IPS-15b (cell line): ENCODE measurements around the gene GNPTG.

Experiments
- H3K27me3 ChIP-seq: one replicate; pipeline ENCODE4 v1.6.1; 2013; ENCODE audit warnings: low read length; ENCODE audit not compliant: control insufficient read depth, insufficient read depth
- H3K36me3 ChIP-seq: one replicate; pipeline ENCODE4 v1.6.1; 2013; ENCODE audit warnings: low read length; ENCODE audit not compliant: control insufficient read depth, insufficient read depth
- H3K4me1 ChIP-seq: one replicate; pipeline ENCODE4 v1.6.1; 2013; ENCODE audit warnings: mild to moderate bottlenecking, low read length; ENCODE audit not compliant: control insufficient read depth, insufficient read depth
- H3K4me3 ChIP-seq: one replicate; pipeline ENCODE4 v1.5.1; 2013; ENCODE audit warnings: low read depth, low read length
- H3K9ac ChIP-seq: one replicate; pipeline ENCODE4 v1.6.1; 2013; ENCODE audit warnings: low read depth, mild to moderate bottlenecking, low read length
- H3K9me3 ChIP-seq: one replicate; pipeline ENCODE4 v1.6.1; 2013; ENCODE audit warnings: mild to moderate bottlenecking, low read length; ENCODE audit not compliant: control insufficient read depth, insufficient read depth

The GNPTG gene

GRCh38 chr16:1357906-1358566, 6.3 kb downstream of the GNPTG start:
- no peak overlapping the region for H3K4me3 ChIP-seq
- H3K27me3 ChIP-seq: no peaks in the 10 kb centered on the region
- peaks cover 12% of the 10 kb centered on the region for H3K36me3 ChIP-seq
- no peaks in the 10 kb centered on the region for H3K9me3 ChIP-seq
- H3K9ac ChIP-seq: no peak overlapping the region
- no peaks in the 10 kb centered on the region for H3K4me1 ChIP-seq

DNA sequence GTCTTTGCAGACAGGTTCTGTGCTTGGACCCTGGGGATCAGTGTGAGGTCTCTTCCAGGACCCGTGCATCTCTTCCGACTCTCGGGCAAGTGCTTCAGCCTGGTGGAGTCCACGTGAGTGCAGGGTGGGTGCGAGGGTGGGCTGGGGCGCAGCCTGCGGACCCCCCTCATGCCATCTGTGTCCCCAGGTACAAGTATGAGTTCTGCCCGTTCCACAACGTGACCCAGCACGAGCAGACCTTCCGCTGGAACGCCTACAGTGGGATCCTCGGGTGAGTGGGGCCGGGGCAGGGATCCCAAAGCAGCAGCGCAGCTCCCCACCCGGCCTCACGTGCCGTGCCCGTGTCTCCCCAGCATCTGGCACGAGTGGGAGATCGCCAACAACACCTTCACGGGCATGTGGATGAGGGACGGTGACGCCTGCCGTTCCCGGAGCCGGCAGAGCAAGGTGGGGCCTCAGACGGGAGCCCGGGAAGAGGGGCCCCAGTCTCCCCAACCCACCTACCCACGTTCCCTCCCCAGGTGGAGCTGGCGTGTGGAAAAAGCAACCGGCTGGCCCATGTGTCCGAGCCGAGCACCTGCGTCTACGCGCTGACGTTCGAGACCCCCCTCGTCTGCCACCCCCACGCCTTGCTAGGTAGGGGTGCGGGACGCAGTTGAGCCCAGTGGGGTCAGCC, 10.1 kb downstream of the GNPTG start:
- no peak overlapping the region for H3K9ac ChIP-seq
- peaks cover 38% of the 10 kb centered on the region for H3K36me3 ChIP-seq
- no peaks in the 10 kb centered on the region for H3K9me3 ChIP-seq
- H3K4me1 ChIP-seq: no peaks in the 10 kb centered on the region
- H3K4me3 ChIP-seq: no peak overlapping the region
- no peaks in the 10 kb centered on the region for H3K27me3 ChIP-seq

DNA sequence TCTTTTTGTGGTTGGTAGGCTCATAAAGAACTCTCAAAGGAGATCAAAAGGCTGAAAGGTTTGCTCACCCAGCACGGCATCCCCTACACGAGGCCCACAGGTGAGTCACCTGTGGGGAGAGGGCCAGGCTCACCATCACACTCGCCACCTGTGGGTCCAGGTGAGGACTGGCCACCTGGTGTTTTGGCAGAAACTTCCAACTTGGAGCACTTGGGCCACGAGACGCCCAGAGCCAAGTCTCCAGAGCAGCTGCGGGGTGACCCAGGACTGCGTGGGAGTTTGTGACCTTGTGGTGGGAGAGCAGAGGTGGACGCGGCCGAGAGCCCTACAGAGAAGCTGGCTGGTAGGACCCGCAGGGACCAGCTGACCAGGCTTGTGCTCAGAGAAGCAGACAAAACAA, 11.1 kb downstream of the GNPTG start:
- Histone ChIP-seq H3K4me3 (no peak overlapping the region), H3K36me3 (peaks cover 41% of the 10 kb centered on the region), H3K27me3 (no peaks in the 10 kb centered on the region), H3K4me1 (no peaks in the 10 kb centered on the region), H3K9me3 (no peaks in the 10 kb centered on the region), H3K9ac (no peak overlapping the region)

GRCh38 chr16:1363501-1364041, 11.8 kb downstream of the GNPTG start:
- Histone ChIP-seq H3K36me3 (peaks cover 41% of the 10 kb centered on the region), H3K4me1 (no peaks in the 10 kb centered on the region), H3K27me3 (no peaks in the 10 kb centered on the region), H3K9me3 (no peaks in the 10 kb centered on the region), H3K4me3 (no peak overlapping the region), H3K9ac (no peak overlapping the region)

DNA sequence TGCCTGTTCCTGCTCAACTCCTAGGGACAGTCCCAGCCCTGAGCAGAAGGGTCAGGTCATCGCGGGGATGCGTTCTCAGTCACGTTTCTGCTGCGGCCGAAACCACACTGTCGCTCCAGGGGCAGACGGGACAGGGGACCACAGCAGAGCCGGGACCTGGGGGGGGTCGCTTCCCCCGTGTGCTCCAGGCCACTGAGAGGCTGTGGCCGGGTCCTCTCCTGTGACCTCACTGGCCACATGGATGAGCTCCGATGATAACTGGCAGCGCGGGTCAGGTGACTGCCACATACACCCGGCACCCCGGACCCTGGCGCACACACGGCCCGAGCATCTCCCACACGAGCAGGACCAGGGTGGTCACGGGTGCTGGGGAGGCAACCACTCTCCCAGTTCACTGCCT, 12.8 kb downstream of the GNPTG start:
- peaks cover 41% of the 10 kb centered on the region for H3K36me3 ChIP-seq
- H3K4me3 ChIP-seq: no peak overlapping the region
- H3K27me3 ChIP-seq: no peaks in the 10 kb centered on the region
- no peaks in the 10 kb centered on the region for H3K4me1 ChIP-seq
- no peak overlapping the region for H3K9ac ChIP-seq
- no peaks in the 10 kb centered on the region for H3K9me3 ChIP-seq

DNA sequence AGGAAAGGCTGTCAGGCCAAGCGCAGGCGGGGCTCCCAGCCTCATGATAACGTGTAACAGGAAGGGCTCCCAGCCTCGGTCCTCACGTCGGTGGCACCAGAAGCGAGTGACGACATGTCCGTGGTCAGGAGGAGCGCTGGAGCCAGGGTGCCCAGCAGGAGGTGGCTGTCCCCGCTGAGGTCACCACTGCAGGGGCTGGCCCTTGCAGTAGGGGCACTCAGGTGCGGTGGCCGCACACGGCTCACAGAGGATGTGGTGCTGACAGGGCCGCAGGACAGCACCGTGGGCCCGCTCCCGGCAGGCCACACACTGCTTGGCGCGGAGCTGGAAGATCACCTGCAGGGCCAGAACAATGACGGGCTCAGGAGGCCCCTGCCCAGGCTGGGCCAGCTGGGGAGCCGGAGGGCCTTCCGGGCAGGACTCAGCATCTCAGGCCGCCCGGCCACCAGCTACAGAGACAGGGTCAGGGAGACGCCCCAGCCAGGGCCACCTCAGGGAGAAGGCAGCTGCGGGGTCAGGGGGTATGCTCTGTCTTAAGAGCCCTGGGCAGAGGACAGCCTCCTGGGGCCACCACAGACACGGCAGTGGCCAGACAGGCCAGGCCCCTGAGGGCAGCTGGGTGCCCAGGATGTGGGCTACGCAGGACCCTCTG, 14.5 kb downstream of the GNPTG start:
- Histone ChIP-seq H3K36me3 (peaks cover 45% of the 10 kb centered on the region), H3K4me1 (no peaks in the 10 kb centered on the region), H3K4me3 (no peak overlapping the region), H3K27me3 (no peaks in the 10 kb centered on the region), H3K9ac (no peak overlapping the region), H3K9me3 (no peaks in the 10 kb centered on the region)

GRCh38 chr16:1366712-1367299, 15.1 kb downstream of the GNPTG start:
- peaks cover 44% of the 10 kb centered on the region for H3K36me3 ChIP-seq

DNA sequence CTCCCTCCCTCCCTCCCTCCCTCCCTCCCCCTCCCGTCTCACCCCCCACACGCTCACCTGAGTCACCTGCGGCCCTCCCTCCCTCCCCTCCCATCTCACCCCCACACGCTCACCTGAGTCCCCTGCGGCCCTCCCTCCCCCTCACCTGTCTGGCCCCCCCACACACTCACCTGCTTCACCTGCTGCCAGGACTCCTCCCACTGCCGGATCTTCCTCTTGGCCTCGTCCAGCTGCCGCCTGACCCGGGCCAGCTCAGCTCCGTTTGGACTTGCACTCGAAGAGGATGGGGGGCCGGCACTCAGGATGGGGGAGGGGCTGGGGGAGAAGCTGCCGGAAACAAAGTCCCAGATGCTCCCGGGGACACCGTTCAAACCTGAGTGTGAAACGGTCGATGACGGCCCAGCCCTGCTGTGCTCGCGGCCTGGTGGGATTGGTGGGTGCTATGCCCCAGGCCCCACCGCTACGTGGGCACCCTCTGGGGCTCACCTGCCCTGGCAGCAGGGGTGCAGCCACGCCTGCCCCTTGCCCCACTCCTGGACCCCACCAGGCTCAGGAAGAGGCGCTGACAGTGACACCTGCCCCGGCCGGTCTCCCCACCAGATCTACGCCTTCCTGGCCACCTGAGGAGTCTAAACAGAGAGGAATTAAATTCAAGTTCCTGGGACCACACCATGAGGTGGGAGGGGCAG, 15.9 kb downstream of the GNPTG start:
- Histone ChIP-seq H3K27me3 (no peaks in the 10 kb centered on the region), H3K4me3 (no peak overlapping the region), H3K9me3 (no peaks in the 10 kb centered on the region), H3K9ac (no peak overlapping the region), H3K36me3 (peaks cover 36% of the 10 kb centered on the region), H3K4me1 (no peaks in the 10 kb centered on the region)

More at GRCh38 chr16:1366712-1367299, 15.1 kb downstream of the GNPTG start:
- Histone ChIP-seq H3K27me3 (no peaks in the 10 kb centered on the region), H3K4me3 (no peak overlapping the region), H3K4me1 (no peaks in the 10 kb centered on the region), H3K9me3 (no peaks in the 10 kb centered on the region), H3K9ac (no peak overlapping the region)

DNA sequence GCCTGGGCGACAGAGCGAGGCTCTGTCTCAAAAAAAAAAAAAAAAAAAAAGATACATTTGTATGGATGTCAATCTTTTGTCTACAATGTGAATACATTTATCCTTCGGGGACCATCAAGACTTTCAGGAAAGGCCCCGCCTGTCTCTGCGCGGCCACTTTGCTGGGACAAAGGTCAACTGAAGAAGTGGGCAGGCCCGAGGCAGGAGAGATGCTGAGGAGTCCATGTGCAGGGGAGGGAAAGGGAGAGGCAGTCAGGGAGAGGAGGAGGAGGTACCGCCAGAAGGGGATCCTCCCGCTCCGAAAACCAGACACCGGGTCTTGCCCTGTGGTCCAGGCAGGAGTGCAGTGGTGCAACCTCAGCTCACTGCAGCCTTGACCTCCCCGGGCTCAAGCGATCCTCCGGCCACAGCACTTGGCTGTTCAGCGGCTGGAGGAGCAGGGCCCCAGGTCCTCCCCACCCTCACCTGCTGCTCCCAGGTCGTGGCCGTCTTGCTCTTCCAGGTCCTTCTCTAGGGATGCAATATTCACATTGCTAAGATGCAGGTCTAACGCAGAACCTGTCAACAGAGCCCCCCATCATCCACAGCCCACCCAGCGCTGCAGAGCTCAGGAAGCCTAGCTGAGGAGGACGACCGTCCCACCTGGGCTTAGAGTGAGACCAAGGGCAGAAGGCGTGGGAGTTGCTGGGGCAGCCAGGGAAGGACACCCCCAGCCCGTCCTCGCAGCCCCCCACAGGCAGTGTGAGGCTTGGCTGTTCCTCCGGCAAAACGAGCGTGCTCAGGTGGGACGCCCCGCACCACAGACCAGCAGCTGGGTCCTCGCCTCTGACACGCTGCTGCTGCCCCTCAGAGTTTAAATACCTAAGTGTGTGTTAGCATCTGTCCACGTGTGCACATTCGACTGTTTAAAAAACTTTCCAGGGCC, 19.6 kb downstream of the GNPTG start:
- H3K4me3 ChIP-seq: no peak overlapping the region
- no peak overlapping the region for H3K9ac ChIP-seq
- peaks cover 23% of the 10 kb centered on the region for H3K36me3 ChIP-seq
- H3K9me3 ChIP-seq: no peaks in the 10 kb centered on the region
- H3K4me1 ChIP-seq: no peaks in the 10 kb centered on the region
- H3K27me3 ChIP-seq: no peaks in the 10 kb centered on the region

DNA sequence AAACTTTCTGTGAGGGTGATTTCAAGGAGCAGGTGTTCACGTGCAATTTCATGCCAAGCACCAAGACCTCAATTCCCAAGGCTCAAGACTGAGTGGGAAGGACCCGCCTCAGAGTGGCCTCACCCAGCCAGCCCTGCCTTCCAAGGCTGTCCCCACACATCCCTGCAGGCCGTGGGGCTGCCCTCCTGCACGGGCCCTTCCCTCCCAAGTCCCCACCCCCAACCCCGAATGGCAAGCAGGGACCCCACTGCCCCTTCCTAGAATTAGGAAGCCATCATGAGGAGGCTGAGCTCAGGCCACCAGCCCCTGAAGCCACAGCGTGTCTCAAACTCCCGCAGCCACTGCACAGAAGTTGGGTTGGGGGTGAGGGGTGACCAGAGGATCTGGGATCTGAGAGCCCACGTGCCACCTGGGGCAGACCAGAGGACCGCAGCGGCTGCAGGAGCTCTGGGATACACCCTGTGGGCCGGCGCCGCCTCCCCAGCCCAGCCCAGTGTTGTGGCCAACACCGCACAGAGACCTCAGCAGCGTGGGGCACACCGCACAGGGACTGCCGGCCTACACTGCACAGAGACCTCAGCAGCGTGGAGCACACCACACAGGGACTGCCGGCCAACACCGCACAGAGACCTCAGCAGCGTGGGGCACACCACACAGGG, 20.7 kb downstream of the GNPTG start:
- Histone ChIP-seq H3K9ac (no peak overlapping the region), H3K27me3 (no peaks in the 10 kb centered on the region), H3K4me3 (no peak overlapping the region), H3K36me3 (peaks cover 15% of the 10 kb centered on the region), H3K9me3 (no peaks in the 10 kb centered on the region), H3K4me1 (no peaks in the 10 kb centered on the region)
